ENCODE measurements around the gene MT1X.
"Not testable (repeated sequence)": the region's sequence is repeated elsewhere in the genome, so short reads cannot be mapped to it uniquely, and the experiment has no call there.

MT1X gene

GRCh38 chr16:56665286-56666261 is 16.7 kb upstream of the MT1X start:
- DNase-seq (ENCODE audit: low spot score in 2 of 2); H3K27me3 ChIP-seq (ENCODE audit: low read depth); H3K9me3 ChIP-seq; in situ Hi-C loops (cut with MboI; ENCODE audit: low sequenced_read_pairs); H3K4me3 ChIP-seq; H3K36me3 ChIP-seq (replicated peaks); H3K4me1 ChIP-seq: not testable (repeated sequence)

- DNase-seq (ENCODE audit: low spot score in 2 of 2) = no peak
- no peaks in the 10 kb centered on the region for H3K36me3 ChIP-seq (replicated peaks)
- in situ Hi-C loops (cut with MboI; ENCODE audit: low sequenced_read_pairs) = no loop called here
- no peak within 1 kb of the TSS for H3K4me3 ChIP-seq
- H3K9me3 ChIP-seq = no peaks in the 10 kb centered on the region
- no peaks in the 10 kb centered on the region for H3K4me1 ChIP-seq
- no peaks in the 10 kb centered on the region for H3K27me3 ChIP-seq (ENCODE audit: low read depth)
Observed at GRCh38 chr16:56667581-56668571, 14.4 kb upstream of the MT1X start, which contains the start of gene MT1G. MT1G (minus strand) TSS chr16:56668065; CDS start chr16:56667993, 72 bp downstream.

- DNase-seq (ENCODE audit: low spot score in 2 of 2) = no peak
- Histone ChIP-seq H3K9me3 (no peaks in the 10 kb centered on the region), H3K4me1 (no peaks in the 10 kb centered on the region), H3K27me3 (ENCODE audit: low read depth) (no peaks in the 10 kb centered on the region), H3K4me3 (no peak within 1 kb of the TSS), H3K36me3 (replicated peaks) (no peaks in the 10 kb centered on the region)
- in situ Hi-C loops (cut with MboI; ENCODE audit: low sequenced_read_pairs) = no loop called here
Observed at GRCh38 chr16:56669005-56669839, 13.0 kb upstream of the MT1X start, which contains the start of gene MT1H. MT1H (plus strand) TSS chr16:56669814; CDS start chr16:56669885, 71 bp downstream.

DNA sequence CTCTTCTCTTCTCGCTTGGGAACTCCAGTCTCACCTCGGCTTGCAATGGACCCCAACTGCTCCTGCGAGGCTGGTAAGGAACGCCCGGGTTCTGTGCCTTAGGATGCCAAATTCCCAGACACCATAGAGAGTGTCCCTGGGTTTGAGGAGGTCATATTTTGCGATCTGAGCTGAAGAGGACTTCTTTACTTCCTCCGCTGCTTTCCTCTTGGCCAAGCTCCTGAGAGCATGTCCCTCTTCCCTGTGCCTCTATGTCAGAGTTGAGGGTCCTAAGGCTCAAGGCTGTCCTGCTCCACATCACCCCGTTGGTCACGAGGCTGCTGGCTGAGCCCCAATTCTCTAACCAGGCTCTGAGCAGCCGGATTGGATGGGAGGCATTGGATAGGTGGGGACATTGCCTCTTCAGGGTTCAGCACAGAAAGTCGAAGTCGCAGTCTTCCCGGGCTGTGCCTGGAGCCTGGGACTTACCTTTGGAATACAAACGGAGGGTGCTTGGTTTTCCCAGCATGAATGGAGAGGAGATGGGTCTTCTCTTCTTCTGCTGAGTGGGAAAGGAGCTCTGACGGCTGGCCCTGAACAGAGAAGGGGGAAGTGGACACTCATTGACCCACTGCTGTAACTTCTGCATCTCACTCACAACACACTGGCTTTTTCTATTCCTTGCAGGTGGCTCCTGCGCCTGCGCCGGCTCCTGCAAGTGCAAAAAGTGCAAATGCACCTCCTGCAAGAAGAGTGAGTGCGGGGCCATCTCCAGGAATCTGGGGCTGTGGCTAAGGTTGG is 12.2 kb upstream of the MT1X start:
- Histone ChIP-seq H3K4me3 (no peak overlapping the region), H3K9me3 (no peaks in the 10 kb centered on the region), H3K4me1 (no peaks in the 10 kb centered on the region; the same call in 1 of the 2 replicates), H3K27me3 (ENCODE audit: low read depth) (no peaks in the 10 kb centered on the region), H3K36me3 (replicated peaks) (no peaks in the 10 kb centered on the region)
- no peak for DNase-seq (ENCODE audit: low spot score in 2 of 2)
- in situ Hi-C loops (cut with MboI; ENCODE audit: low sequenced_read_pairs) = no loop called here

DNA sequence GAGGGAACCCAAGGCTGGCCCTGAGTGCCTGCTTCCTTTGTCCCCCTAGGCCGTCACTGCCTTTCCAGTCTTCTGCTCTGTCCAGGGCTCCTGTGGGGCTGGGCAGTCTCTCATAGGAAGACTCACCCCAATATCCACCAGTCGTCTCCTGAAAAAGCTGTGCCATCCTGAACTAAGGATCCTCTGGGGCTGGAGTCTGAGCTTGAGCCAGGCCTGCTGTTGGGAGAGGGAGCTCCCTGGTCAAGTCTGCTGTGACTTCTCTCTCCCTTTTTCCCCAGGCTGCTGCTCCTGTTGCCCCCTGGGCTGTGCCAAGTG is 11.7 kb upstream of the MT1X start:
- no peak for DNase-seq (ENCODE audit: low spot score in 2 of 2)
- no peaks in the 10 kb centered on the region for H3K27me3 ChIP-seq (ENCODE audit: low read depth)
- H3K4me3 ChIP-seq = no peak overlapping the region
- H3K36me3 ChIP-seq (replicated peaks) = no peaks in the 10 kb centered on the region
- in situ Hi-C loops (cut with MboI; ENCODE audit: low sequenced_read_pairs) = no loop called here
- H3K9me3 ChIP-seq = no peaks in the 10 kb centered on the region
- no peaks in the 10 kb centered on the region; the same call in 1 of the 2 replicates for H3K4me1 ChIP-seq

- in situ Hi-C loops (cut with MboI; ENCODE audit: low sequenced_read_pairs); H3K9me3 ChIP-seq; H3K36me3 ChIP-seq (replicated peaks); H3K4me3 ChIP-seq; DNase-seq (ENCODE audit: low spot score in 2 of 2); H3K27me3 ChIP-seq (ENCODE audit: low read depth); H3K4me1 ChIP-seq: not testable (repeated sequence)
Observed at GRCh38 chr16:56671691-56672090, 10.6 kb upstream of the MT1X start.

DNA sequence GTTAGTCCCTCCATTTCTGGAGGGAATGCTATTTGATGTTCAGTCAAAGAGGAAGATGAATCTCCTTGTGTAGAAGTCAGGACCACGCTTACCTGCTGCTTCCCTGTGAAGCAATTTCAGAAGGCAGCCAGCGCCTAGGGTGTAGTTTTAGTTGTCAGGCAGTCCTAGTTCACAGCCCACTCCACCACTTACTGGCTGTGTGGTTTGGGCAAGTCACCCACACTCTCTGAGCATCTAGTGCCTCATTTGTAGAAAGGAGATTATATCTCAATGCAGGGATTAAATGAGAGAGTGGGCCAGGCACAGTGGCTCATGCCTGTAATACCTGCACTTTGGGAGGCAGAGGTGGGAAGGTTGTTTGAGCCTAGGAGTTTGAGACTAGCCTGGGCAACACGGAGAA is 10.1 kb upstream of the MT1X start:
- in situ Hi-C loops (cut with MboI; ENCODE audit: low sequenced_read_pairs); H3K4me1 ChIP-seq; DNase-seq (ENCODE audit: low spot score in 2 of 2); H3K9me3 ChIP-seq; H3K36me3 ChIP-seq (replicated peaks); H3K27me3 ChIP-seq (ENCODE audit: low read depth); H3K4me3 ChIP-seq: not testable (repeated sequence)

- H3K36me3 ChIP-seq (replicated peaks) = no peaks in the 10 kb centered on the region
- H3K27me3 ChIP-seq (ENCODE audit: low read depth) = no peaks in the 10 kb centered on the region
- H3K4me1 ChIP-seq = no peaks in the 10 kb centered on the region; the same call in 1 of the 2 replicates
- H3K9me3 ChIP-seq = no peaks in the 10 kb centered on the region
- no peak for DNase-seq (ENCODE audit: low spot score in 2 of 2)
- in situ Hi-C loops (cut with MboI; ENCODE audit: low sequenced_read_pairs) = no loop called here
- no peak overlapping the region for H3K4me3 ChIP-seq
Observed at GRCh38 chr16:56672761-56673536, 9.3 kb upstream of the MT1X start.

DNA sequence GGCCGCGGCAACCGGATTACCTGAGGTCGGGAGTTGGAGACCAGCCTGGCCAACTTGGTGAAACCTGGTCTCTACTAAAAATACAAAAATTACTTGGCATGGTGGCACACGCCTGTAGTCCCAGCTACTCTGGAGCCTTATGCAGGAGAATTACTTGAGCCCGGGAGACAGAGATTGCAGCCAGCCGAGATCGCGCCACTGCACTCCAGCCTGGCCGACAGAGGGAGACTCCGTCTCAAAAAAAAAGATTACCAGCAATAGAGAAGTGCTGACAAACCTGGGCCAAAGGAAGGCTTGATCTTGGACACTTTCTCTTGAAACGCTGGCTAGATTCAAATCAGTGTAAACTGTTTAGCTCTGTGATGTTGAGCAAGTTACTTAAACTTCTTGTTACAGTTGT is 8.3 kb upstream of the MT1X start:
- H3K4me3 ChIP-seq = no peak overlapping the region
- no peaks in the 10 kb centered on the region for H3K9me3 ChIP-seq
- H3K27me3 ChIP-seq (ENCODE audit: low read depth) = no peaks in the 10 kb centered on the region
- no peaks in the 10 kb centered on the region for H3K36me3 ChIP-seq (replicated peaks)
- peak; percentile 18 to 53 for DNase-seq (ENCODE audit: low spot score in 2 of 2)
- in situ Hi-C loops (cut with MboI; ENCODE audit: low sequenced_read_pairs) = no loop called here
- H3K4me1 ChIP-seq = no peaks in the 10 kb centered on the region; the same call in 1 of the 2 replicates

GRCh38 chr16:56674570-56674969 is 7.7 kb upstream of the MT1X start:
- in situ Hi-C loops (cut with MboI; ENCODE audit: low sequenced_read_pairs); H3K4me3 ChIP-seq; H3K36me3 ChIP-seq (replicated peaks); H3K4me1 ChIP-seq; H3K9me3 ChIP-seq; H3K27me3 ChIP-seq (ENCODE audit: low read depth): not testable (repeated sequence)
- peak in 1 of 2 experiments; percentile 45 for DNase-seq (ENCODE audit: low spot score in 2 of 2)

DNA sequence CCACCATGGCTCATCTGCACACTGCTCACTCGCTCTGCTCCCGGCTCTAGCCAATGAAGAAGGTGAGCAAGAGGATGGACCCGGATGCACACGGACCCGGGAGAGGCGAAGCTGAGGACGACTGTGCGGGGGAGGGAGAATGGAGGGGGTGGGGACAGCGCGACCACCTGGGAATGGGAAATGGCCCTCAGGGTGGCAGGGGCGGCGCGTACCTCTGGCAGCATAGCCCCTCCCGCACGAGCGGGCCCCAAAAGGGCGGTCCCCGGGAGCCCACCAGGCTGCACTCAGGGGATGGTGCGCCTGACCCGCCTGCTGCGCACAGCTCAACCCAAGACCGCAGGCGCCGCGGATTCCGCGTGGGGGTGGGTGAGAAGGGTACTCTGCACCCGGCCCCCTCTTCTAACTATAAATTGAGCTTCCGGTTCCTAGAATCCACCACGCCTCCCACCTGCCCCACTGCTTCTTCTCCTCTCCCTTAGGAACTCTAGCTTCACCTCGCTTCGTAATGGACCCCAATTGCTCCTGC is 6.5 kb upstream of the MT1X start:
- no peaks in the 10 kb centered on the region; the same call in 1 of the 2 replicates for H3K4me1 ChIP-seq
- DNase-seq (ENCODE audit: low spot score in 2 of 2) = no peak
- in situ Hi-C loops (cut with MboI; ENCODE audit: low sequenced_read_pairs) = no loop called here
- no peaks in the 10 kb centered on the region for H3K9me3 ChIP-seq
- H3K27me3 ChIP-seq (ENCODE audit: low read depth) = no peaks in the 10 kb centered on the region
- H3K4me3 ChIP-seq = no peak overlapping the region
- no peaks in the 10 kb centered on the region for H3K36me3 ChIP-seq (replicated peaks)

DNA sequence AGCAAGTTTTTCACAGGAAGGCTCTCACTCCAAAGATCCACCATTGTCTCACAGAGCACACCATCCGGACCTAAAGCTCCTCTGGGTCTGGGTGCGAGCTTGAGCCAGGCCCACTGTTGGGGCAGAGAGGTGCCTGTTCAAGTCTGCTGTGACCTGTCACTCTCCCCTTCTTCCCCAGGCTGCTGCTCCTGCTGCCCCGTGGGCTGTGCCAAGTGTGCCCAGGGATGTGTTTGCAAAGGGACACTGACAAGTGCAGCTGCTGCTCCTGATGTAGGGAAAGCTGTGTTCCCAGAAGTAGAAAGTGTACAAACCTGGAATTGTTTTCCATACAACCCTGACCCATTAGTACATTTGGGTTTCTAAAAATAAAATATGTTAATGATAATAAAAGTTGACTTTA is 4.8 kb upstream of the MT1X start:
- no peak for DNase-seq (ENCODE audit: low spot score in 2 of 2)
- Histone ChIP-seq H3K27me3 (ENCODE audit: low read depth) (no peaks in the 10 kb centered on the region), H3K9me3 (no peaks in the 10 kb centered on the region), H3K4me3 (no peak overlapping the region), H3K4me1 (peaks cover 4% of the 10 kb centered on the region), H3K36me3 (replicated peaks) (no peaks in the 10 kb centered on the region)
- in situ Hi-C loops (cut with MboI; ENCODE audit: low sequenced_read_pairs) = no loop called here
